A549 (cell line): ENCODE measurements around the gene CCDC171. TPM values are rescaled to one million over a fixed set of nuclear protein-coding genes. Genes with fewer than 3 reads are reported as not detected.
A peak's percentile ranks its signal among the peaks of the same experiment; 100 is the strongest.

ENCODE experiments used
- ATAC-seq, 2 experiments: fragments of 200-7000 bp in 1 of 2; fragments of >200 bp in 1 of 2; cut with Nextera tagmentation in 1 of 2; cut with Tn5 transposase in 1 of 2; 3 replicates each; pipeline versions ENCODE4 v1.8.0 to v1.9.1; 2018 to 2020; ENCODE audit warnings: mild to moderate bottlenecking in 1 of 2, moderate library complexity in 1 of 2
- CTCF ChIA-PET: fragments of 300-600 bp; sonication (Branson Sonifier 250); formaldehyde crosslinking; extraction: SDS; loops from one replicate; lab custom pipeline; 2021; ENCODE audit warnings: antibody characterized with exemption, inconsistent platforms; lab: Yijun Ruan, JAX
- POLR2A ChIA-PET: fragments of 350-600 bp; formaldehyde crosslinking; extraction: SDS; loops from one replicate; lab custom pipeline; 2021; ENCODE audit warnings: antibody characterized with exemption, inconsistent platforms; lab: Yijun Ruan, JAX
- DNase-seq, 2 experiments: peaks; one replicate each; pipeline versions ENCODE4 v3.0.0 to v3.0.0-alpha.2; 2011 to 2016; ENCODE audit warnings: low read depth in 1 of 2, low spot score in 1 of 2
- FAIRE-seq: peaks from 2 replicates; lab custom pipeline; 2011; peaks lifted over from hg19 to GRCh38; lab: Jason Lieb, UNC
- H3K27ac ChIP-seq, 2 experiments: fragments of >200 bp; sonication (Bioruptor Twin); formaldehyde crosslinking; 3 replicates each; pipeline ENCODE4 v1.5.1; 2016 to 2017
- H3K4me1 ChIP-seq: fragments of >200 bp; sonication (Bioruptor Twin); formaldehyde crosslinking; 3 replicates; pipeline ENCODE4 v1.6.1; 2016
- H3K4me2 ChIP-seq: fragments of >200 bp; sonication (Bioruptor Twin); formaldehyde crosslinking; 3 replicates; pipeline ENCODE4 v1.6.1; 2016
- H3K4me3 ChIP-seq: fragments of >200 bp; sonication (Bioruptor Twin); formaldehyde crosslinking; 3 replicates; pipeline ENCODE4 v1.5.1; 2016
- H3K9me3 ChIP-seq: fragments of >200 bp; sonication (Bioruptor Twin); formaldehyde crosslinking; 3 replicates; pipeline ENCODE4 v1.6.1; 2016
- ATOH8 ChIP-seq: fragments of 250-450 bp; sonication (Bioruptor Pico); IDR thresholded peaks from 2 replicates; pipeline ENCODE4 v1.5.0; 2020; ENCODE audit warnings: low read depth, mild to moderate bottlenecking, moderate library complexity
- CBX2 ChIP-seq: fragments of 200-600 bp; sonication (generic); IDR thresholded peaks from 2 replicates; pipeline ENCODE4 v1.6.1; 2016; ENCODE audit warnings: low read depth, mild to moderate bottlenecking, borderline replicate concordance
- EHMT2 ChIP-seq: fragments of 200-600 bp; sonication (generic); IDR thresholded peaks from 2 replicates; pipeline ENCODE4 v1.6.1; 2016; ENCODE audit warnings: antibody characterized with exemption, low read depth, mild to moderate bottlenecking, moderate library complexity
- FOSB ChIP-seq: fragments of 250-450 bp; sonication (Bioruptor Pico); IDR thresholded peaks from 2 replicates; pipeline ENCODE4 v1.5.0; 2020; ENCODE audit warnings: mild to moderate bottlenecking, moderate library complexity
- FOXS1 ChIP-seq: fragments of 250-450 bp; sonication (Bioruptor Pico); IDR thresholded peaks from 2 replicates; pipeline ENCODE4 v1.5.0; 2020; ENCODE audit warnings: mild to moderate bottlenecking, moderate library complexity
- GATA3 ChIP-seq: IDR thresholded peaks from 2 replicates; pipeline ENCODE4 v1.6.1; 2012; ENCODE audit warnings: borderline replicate concordance
- HDAC2 ChIP-seq: fragments of 200-600 bp; sonication (generic); IDR thresholded peaks from 2 replicates; pipeline ENCODE4 v1.6.1; 2016
- HOXA7 ChIP-seq: fragments of 250-450 bp; sonication (Bioruptor Pico); IDR thresholded peaks from 2 replicates; pipeline ENCODE4 v1.5.0; 2020; ENCODE audit warnings: mild to moderate bottlenecking, moderate library complexity
- JUN ChIP-seq, 2 experiments: fragments of >200 bp; sonication (Bioruptor Twin); formaldehyde crosslinking; IDR thresholded peaks; 2 replicates in 1 of 2; 3 replicates in 1 of 2; pipeline ENCODE4 v1.6.1; 2016 to 2017
- JUNB ChIP-seq: fragments of >200 bp; sonication (Bioruptor Twin); formaldehyde crosslinking; IDR thresholded peaks from 2 replicates; pipeline ENCODE4 v1.6.1; 2016
- KDM5A ChIP-seq: fragments of 200-600 bp; sonication (generic); IDR thresholded peaks from 2 replicates; pipeline ENCODE4 v1.6.1; 2016; ENCODE audit warnings: antibody characterized with exemption, mild to moderate bottlenecking
- MAFK ChIP-seq: fragments of 450-650 bp; IDR thresholded peaks from 2 replicates; pipeline ENCODE4 v1.6.1; 2014; ENCODE audit not compliant: partially characterized antibody
- NFE2L2 ChIP-seq: fragments of 150-350 bp; conservative IDR thresholded peaks from 2 replicates; pipeline ENCODE4 v1.6.1; 2014; ENCODE audit warnings: low read length
- PBX3 ChIP-seq: IDR thresholded peaks from 2 replicates; pipeline ENCODE4 v1.6.1; 2012
- PHF8 ChIP-seq: fragments of 200-600 bp; sonication (generic); IDR thresholded peaks from 2 replicates; pipeline ENCODE4 v1.6.1; 2016; ENCODE audit warnings: low read depth, mild to moderate bottlenecking, antibody characterized with exemption, moderate library complexity, borderline replicate concordance
- POLR2A ChIP-seq: IDR thresholded peaks from 2 replicates; pipeline ENCODE4 v1.6.1; 2012; ENCODE audit warnings: mild to moderate bottlenecking, low read length
- RCOR1 ChIP-seq: fragments of 150-350 bp; IDR thresholded peaks from 2 replicates; pipeline ENCODE4 v1.6.1; 2014; ENCODE audit warnings: antibody characterized with exemption, low read length, low read depth
- TFCP2L1 ChIP-seq: fragments of 250-450 bp; sonication (Bioruptor Pico); IDR thresholded peaks from 2 replicates; pipeline ENCODE4 v1.5.0; 2021; ENCODE audit warnings: mild to moderate bottlenecking
- ZFP36 ChIP-seq: fragments of 450-650 bp; IDR thresholded peaks from 2 replicates; pipeline ENCODE4 v1.6.1; 2014; ENCODE audit warnings: borderline replicate concordance; ENCODE audit not compliant: partially characterized antibody
- WGBS: methylation state at CpG from one replicate; pipeline ENCODE4 v1.1.6; 2017; ENCODE audit errors: missing lambda C conversion rate; 5-methylcytosine and 5-hydroxymethylcytosine counted together
- polyA plus RNA-seq, 4 experiments: library from polyadenylated mRNA; depleted of rRNA in 3 of 4; stranded (reverse); fragments of >200 nt; fragmentation: RNase III in 1 of 4; extraction: RNeasy Plus Mini Kit Qiagen cat#74134 plus additional on column Dnase treatment in 1 of 4; gene quantifications; 2 replicates in 3 of 4; 3 replicates in 1 of 4; pipeline ENCODE4 v1.2.3, GENCODE V29; 2011 to 2017

Gene CCDC171
- polyA plus RNA-seq, 2 of the 4 experiments (the other 2 are of a cell fraction): 0.88 to 1.3 TPM

GRCh38 chr9:15975101-15975778, 422.4 kb downstream of the CCDC171 start:
- CTCF ChIA-PET: no interaction called here

GRCh38 chr9:15977438-15977837, 424.6 kb downstream of the CCDC171 start:
- H3K4me2 ChIP-seq: no peak overlapping the region
- no peak overlapping the region for H3K27ac ChIP-seq
- H3K4me3 ChIP-seq: no peak overlapping the region
- ATAC-seq: no peak
- CTCF ChIA-PET: no interaction called here
- FAIRE-seq: no peak
- DNase-seq: no peak
- POLR2A ChIA-PET: no interaction called here
- no peak for TF ChIP-seq POLR2A
- TF ChIP-seq GATA3: no peak
- no peak for TF ChIP-seq CBX2
- no peak for TF ChIP-seq NFE2L2
- no peak for TF ChIP-seq RCOR1
- no peak for TF ChIP-seq PHF8
- no peak for TF ChIP-seq EHMT2
- TF ChIP-seq JUNB: no peak
- no peak for TF ChIP-seq FOXS1 (CRISPR knock-in tag)
- no peak for TF ChIP-seq PBX3
- TF ChIP-seq HOXA7: no peak
- no peak for TF ChIP-seq TFCP2L1 (CRISPR knock-in tag)
- 81% methylated on average over 5 of the region's 5 CpGs for WGBS
- H3K4me1 ChIP-seq: peaks cover 10% of the 10 kb centered on the region; the same call in 1 of the 3 replicates
- no peaks in the 10 kb centered on the region for H3K9me3 ChIP-seq

More at GRCh38 chr9:15975101-15975778, 422.4 kb downstream of the CCDC171 start:
- POLR2A ChIA-PET: no interaction called here
- TF ChIP-seq ZFP36 (no peak), GATA3 (no peak), HDAC2 (no peak), JUNB (0 out of 2 replicates have a peak, but pooled peaks have one; percentile 20), KDM5A (no peak)
- H3K4me2 ChIP-seq: peak overlapping the region; percentile 26; the same call in 2 of the 3 replicates
- FAIRE-seq (no peak), DNase-seq (no peak), ATAC-seq (peak in 1 of 2 experiments; percentile 35; a peak in 1 of 6 replicates)
- 0 out of 6 replicates have a peak overlapping the region, but pooled peaks of 1 of the 2 experiments have one; percentile 29 for H3K27ac ChIP-seq
- H3K4me3 ChIP-seq: no peak overlapping the region
- H3K4me1 ChIP-seq: peaks cover 10% of the 10 kb centered on the region; the same call in 1 of the 3 replicates
- no peaks in the 10 kb centered on the region for H3K9me3 ChIP-seq

- Histone ChIP-seq H3K27ac (no peak overlapping the region), H3K4me3 (no peak overlapping the region), H3K9me3 (no peaks in the 10 kb centered on the region), H3K4me2 (no peak overlapping the region), H3K4me1 (no peaks in the 10 kb centered on the region)
- ATAC-seq (no peak), FAIRE-seq (no peak)
- ChIA-PET CTCF (interaction anchor here (1.1 kb wide), 1 partner anchor 10 kb away, joined by 3 read pairs; no protein-coding TSS in a partner anchor), POLR2A (no interaction called here)
- TF ChIP-seq PHF8 (no peak), MAFK (no peak), FOXS1 (CRISPR knock-in tag) (no peak), ATOH8 (no peak), JUN (IDR thresholded peaks at IDR 0.05) (no peak), FOSB (no peak)
- TF ChIP-seq, all 56 proteins: peak for 0
- no peak for DNase-seq
- 69% methylated on average over 5 of the region's 5 CpGs for WGBS
These were observed 429.3 kb downstream of the CCDC171 start for GRCh38 chr9:15982182-15982581.
